HG03457 (cell line): ENCODE results near the gene CDK6.
"Not testable (repeated sequence)": the region's sequence is repeated elsewhere in the genome, so short reads cannot be mapped to it uniquely, and the experiment has no call there.

ENCODE experiments used
- ATAC-seq: cut with Tn5 transposase; IDR thresholded peaks from one replicate; pipeline ENCODE4 v1.9.1; 2021; ENCODE audit warnings: moderate number of reproducible peaks; ENCODE audit not compliant: unreplicated experiment

CDK6 gene

GRCh38 chr7:92604517-92604916 lies 231.9 kb downstream of the CDK6 start:
- ATAC-seq: not testable (repeated sequence)

DNA sequence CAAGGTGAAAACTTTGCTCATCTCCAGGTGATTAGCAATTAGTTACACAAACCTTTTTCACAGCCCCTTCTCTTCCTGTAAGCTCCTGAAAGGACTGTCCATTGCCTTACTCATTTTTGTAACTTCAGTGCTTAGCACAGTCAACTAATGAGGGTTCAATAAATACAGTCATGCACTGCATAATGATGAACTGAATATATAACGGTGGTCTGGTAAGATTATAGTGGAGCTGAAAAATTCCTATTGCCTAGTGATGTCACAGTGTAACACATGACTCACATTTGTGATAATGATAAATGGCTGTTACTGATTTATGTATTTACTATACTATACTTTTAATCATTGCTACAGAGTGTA lies 233.3 kb downstream of the CDK6 start:
- ATAC-seq: no peak

GRCh38 chr7:92602352-92603088 lies 233.9 kb downstream of the CDK6 start:
- no peak for ATAC-seq

DNA sequence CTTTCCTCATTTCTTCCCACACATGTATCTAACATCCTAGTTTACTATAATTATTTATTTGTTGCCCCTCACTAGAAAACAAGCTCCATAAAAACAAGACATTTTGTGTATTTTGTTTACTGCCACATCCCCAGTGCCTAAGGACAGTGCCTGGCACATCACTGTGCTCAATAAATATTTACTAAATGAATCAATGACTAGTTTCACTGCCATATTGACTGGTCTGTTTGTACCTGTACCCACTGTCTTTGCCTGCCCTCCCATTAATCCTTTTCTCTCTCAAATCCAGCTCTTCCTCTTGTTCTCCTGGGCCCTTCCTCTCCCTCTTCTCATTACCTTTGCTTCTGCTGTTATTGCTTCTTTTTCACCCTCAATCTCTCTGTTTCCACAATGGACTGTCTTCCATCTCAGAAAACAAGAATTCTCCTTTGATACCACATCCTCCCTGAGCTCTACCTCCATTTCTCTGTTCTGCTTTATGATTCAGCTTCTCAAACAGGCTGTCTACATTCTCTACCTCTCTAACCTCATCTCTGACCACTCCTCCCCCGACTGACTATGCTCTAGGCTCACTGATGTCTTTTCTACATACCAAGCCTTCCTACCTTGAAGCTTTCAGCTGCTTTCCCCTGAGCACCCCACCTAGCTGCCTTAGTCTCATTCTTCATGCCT lies 237.9 kb downstream of the CDK6 start:
- peak; percentile 58 for ATAC-seq

- ATAC-seq: no peak
Measured at GRCh38 chr7:92595281-92595680, 241.1 kb downstream of the CDK6 start.

DNA sequence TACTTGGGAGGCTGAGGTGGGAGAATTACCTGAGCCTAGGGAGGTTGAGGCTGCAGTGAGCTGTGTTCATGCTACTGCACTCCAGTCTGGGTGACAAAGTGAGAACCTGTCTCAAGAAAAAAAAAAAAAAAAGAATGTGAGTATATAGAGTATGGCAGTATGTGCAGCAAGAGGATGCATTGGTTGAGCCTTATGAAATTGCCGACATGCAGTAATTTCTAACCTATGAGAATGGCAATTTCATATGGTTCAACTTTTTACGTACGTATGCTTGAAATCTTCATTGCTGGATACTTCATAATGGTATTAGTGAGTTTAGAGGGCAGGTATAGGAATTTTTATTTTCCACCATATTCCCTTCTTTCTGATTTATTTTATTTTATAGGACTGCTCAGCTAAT lies 241.6 kb downstream of the CDK6 start:
- ATAC-seq: no peak

- ATAC-seq: no peak
Measured at GRCh38 chr7:92590711-92591310, 245.6 kb downstream of the CDK6 start.

DNA sequence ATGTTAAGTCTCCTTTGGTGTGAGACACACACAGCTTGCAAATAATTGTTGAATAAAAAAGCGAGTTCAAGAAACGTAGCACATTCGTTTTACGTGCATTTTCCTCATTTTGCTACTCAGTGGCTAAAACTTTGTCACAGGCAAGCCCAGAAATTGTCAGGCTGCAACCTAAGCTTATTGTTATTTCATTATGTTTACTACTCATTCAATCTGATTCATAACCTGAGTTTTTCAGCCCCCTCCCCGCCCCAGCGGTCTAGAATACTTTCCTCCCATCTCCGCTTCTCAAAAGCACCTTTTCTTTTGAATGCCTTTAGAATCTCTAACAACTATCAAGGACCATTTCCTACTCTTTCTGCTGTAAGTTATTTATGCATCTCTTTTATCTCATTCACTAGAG lies 247.3 kb downstream of the CDK6 start:
- no peak for ATAC-seq

DNA sequence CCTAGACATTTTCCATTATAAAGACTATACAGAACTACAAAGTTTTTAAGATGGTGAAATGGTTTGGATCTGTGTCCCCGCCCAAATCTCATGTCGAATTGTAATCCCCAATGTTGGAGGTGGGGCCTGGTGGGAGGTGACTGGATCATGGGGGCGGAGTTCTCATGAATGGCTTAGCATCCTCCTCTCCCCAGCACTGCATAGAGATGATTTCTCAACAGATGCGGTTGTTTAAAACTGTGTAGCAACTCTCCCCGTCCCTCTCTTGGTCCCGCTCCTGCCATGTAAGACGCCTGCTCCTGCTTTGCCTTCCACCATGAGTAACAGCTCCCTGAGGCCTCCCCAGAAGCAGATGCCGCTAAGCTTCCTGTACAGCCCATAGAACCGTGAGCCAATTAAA lies 247.8 kb downstream of the CDK6 start:
- no peak for ATAC-seq

DNA sequence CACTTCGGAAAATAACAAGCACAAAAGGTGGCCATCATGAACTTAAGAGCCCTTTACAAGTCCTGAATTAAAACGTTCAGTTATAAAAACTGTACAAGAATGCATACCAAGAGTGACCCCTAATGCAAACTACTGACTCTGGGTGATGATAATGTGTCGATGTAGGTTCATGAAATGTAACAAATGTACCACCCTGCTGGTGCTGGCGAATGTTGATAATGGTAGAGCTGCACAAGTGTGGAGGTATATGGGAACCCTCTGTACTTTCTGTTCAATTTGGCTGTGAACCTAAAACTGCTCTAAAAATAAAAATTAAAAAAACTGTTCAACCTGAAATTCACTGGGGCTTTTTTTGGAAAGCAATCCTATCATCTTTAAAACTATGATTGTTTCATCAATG lies 249.5 kb downstream of the CDK6 start:
- ATAC-seq: no peak

DNA sequence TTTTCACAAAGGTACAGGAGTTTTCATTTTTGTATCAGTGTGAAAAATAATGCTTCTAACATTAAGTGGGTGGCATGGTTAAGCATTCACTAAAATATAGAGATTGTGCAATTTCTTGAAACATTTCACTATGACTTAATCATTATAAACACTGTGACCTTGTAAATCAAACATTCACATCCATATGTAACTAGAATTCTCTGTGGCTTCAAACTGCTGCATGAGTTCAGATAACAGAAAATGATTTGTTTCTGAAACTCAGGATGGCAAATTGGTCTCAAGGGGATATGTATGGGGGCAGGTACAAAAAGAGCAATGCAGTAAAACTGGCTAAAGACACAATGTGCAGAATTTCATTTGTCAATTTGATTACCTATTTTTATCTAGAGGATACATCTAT lies 250.0 kb downstream of the CDK6 start:
- no peak for ATAC-seq

- ATAC-seq: no peak
Measured at GRCh38 chr7:92584953-92585352, 251.4 kb downstream of the CDK6 start.

- ATAC-seq: no peak
Measured at GRCh38 chr7:92582948-92583347, 253.4 kb downstream of the CDK6 start.

DNA sequence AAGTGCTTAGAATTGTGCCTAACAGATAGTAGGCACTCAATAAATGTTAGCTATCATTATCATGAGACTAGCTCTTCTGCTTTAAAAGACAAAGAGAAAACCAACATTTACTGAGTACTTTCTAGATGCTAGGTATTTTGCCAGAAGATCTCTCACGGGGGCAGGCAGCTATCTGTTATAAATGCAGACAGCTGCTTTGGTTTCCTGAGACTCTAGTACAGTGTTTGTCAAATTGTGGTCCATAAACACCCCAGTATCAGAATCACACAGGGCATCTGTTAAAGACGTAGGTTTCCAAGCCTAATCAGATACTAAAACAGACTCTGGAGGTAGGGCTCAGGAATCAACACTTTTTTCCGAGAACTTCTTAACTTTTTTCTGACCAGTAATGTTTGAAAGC lies 260.1 kb downstream of the CDK6 start:
- no peak for ATAC-seq

GRCh38 chr7:92569137-92569536 lies 267.2 kb downstream of the CDK6 start:
- no peak for ATAC-seq

DNA sequence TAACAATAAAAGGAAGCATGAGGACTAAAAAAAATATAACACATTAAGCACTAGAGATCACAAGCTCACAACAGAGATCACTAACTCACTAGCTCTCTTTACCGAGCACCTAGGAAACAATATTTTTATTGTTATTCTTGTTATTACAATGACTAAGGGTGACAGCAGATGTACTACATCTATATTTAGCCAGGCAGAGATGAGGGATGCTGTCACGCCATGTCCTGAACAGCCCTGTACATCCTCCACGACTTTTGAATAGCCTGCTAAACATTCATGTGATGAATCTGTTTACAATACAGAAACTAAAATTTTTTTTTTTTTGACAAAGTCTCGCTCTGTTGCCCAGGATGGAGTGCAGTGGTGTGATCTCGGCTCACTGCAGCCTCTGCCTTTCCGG lies 268.9 kb downstream of the CDK6 start:
- ATAC-seq: no peak

- no peak for ATAC-seq
Measured at GRCh38 chr7:92563345-92563744, 273.0 kb downstream of the CDK6 start.

DNA sequence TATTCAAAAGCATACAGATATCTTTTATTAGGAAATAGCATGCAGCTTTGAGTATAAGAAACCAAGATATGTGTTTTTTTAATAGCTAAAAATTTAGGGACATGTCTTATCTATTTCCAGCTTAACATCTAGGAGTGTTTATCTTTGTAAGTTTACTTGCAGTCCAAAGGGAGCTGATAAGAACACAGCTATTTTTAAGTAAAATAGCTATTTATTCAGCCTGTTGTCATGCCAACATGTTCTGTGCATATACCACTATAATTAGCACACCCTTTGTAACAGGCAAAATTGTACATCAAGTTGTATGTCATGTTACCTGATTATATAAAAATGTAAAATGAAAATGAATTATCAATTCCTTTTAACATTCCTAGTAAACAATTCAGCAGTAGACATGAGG lies 275.8 kb downstream of the CDK6 start:
- no peak for ATAC-seq

DNA sequence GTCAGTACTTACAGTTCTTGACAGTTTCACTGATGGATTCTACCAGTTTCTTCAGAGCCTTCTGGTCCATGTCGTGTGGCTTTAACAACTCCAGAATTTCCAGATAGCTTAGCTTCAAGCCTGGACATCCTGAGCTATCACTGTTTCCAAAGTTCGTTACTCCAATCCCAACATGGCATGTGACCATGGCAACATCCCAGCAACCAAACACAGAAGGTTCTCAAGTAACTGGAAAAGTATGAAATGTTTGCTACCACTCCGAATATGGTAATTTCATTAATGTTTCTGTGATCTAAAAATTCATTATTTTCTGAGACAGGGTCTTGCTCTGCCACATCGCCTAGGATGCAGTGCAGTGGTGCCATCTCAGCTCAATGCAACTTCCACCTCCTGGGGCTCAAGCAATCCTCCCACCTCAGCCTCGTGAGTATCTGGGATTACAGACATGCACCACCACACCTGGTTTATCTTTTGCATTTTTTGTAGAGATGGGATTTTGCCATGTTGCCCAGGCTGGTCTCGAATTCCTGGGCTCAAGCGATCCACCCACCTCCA lies 278.5 kb downstream of the CDK6 start:
- no peak for ATAC-seq

- no peak for ATAC-seq
Measured at GRCh38 chr7:92557249-92557648, 279.1 kb downstream of the CDK6 start.
